Ovary (tissue), 9 donors: ENCODE results near the gene FAM193A. TPM values are rescaled to one million over a fixed set of nuclear protein-coding genes. Genes with fewer than 3 reads are reported as not detected.

Experiments
- DNase-seq, 5 donors: peaks; one replicate each; pipeline ENCODE4 v3.0.0-alpha.2; 2019 to 2020
- H3K27ac ChIP-seq, 2 donors: fragments of 200-600 bp; one replicate each; pipeline versions ENCODE4 v1.5.1 to v1.8.0; 2019 to 2022
- H3K27me3 ChIP-seq: fragments of 200-600 bp; one replicate; pipeline ENCODE4 v1.8.0; 2022
- H3K36me3 ChIP-seq: fragments of 200-600 bp; sonication (generic); one replicate; pipeline ENCODE4 v1.5.1; 2019
- H3K4me1 ChIP-seq: one replicate; pipeline ENCODE4 v1.8.1; 2013; ENCODE audit warnings: mild to moderate bottlenecking, moderate library complexity; ENCODE audit not compliant: insufficient read depth
- H3K4me3 ChIP-seq: fragments of 200-600 bp; sonication (generic); one replicate; pipeline ENCODE4 v1.5.1; 2017
- H3K9me3 ChIP-seq, 2 donors: fragments of 200-600 bp in 1 of 2; sonication (generic) in 1 of 2; one replicate each; pipeline versions ENCODE4 v1.5.1 to v1.8.1; 2013 to 2019; ENCODE audit warnings: mild to moderate bottlenecking in 1 of 2, moderate library complexity in 1 of 2
- CTCF ChIP-seq, 3 donors: fragments of 450-650 bp in 2 of 3; fragments of 200-600 bp in 1 of 3; IDR thresholded peaks; one replicate each; pipeline versions ENCODE4 v1.5.1 to v1.8.0; 2016 to 2022; ENCODE audit warnings: antibody characterized with exemption in 3 of 3, mild to moderate bottlenecking in 1 of 3
- EP300 ChIP-seq: sonication (generic); formaldehyde crosslinking; IDR thresholded peaks from one replicate; pipeline ENCODE4 v1.6.1; 2017; ENCODE audit warnings: antibody characterized with exemption
- POLR2A ChIP-seq: fragments of 450-650 bp; IDR thresholded peaks from one replicate; pipeline ENCODE4 v1.6.1; 2017; ENCODE audit warnings: antibody characterized with exemption, mild to moderate bottlenecking, moderate library complexity
- WGBS, 3 donors: extraction: QIAGEN DNeasy Blood & Tissue Kit in 1 of 3; methylation state at CpG; one replicate each; pipeline versions ENCODE4 v1.1.5 to v1.1.7; 2013 to 2017; 5-methylcytosine and 5-hydroxymethylcytosine counted together
- intact Hi-C, 4 donors: fragments of 100-400 bp; cut with DNase I; formaldehyde crosslinking; loops; one replicate each; pipeline versions ENCODE4 v1.11.0 to v1.15.1; 2022 to 2023
- polyA plus RNA-seq, 2 donors: library from polyadenylated mRNA; stranded (reverse); fragments of 200-250 nt in 1 of 2; fragments of 350-450 nt in 1 of 2; fragmentation: Illumina TruSeq in 1 of 2; extraction: RNeasy Lipid Tissue Mini Kit (QIAGEN cat#74804) in 1 of 2; gene quantifications; one replicate each; pipeline ENCODE4 v1.2.3, GENCODE V29; 2013 to 2014
- total RNA-seq, 7 donors: library from RNA; depleted of rRNA in 2 of 7; stranded (reverse); fragments of >200 nt in 2 of 7; fragmentation: NEBNext Ultra II Directional in 3 of 7; extraction: Animal tissue kit (Norgen Biotek cat#: 25700) in 3 of 7; gene quantifications; one replicate each; pipeline versions ENCODE4 v1.1.0 to v1.2.4, GENCODE V29; 2016 to 2023
- donor health status: DM: no; HTN: no; CAD: no; lungs with moderate emphysema.
- donor health status: DM: no; HTN: no; CAD: no.
- donor health status: Bipolar disorder and iron deficiency.
- donor health status: DM: yes; HTN: yes; CAD: no.
- donor health status: DM: no; HTN: no; CAD: no.
- donor health status: DM: yes; HTN: yes; CAD: no.

Gene FAM193A
- total and polyA plus RNA-seq, 9 donors: 16.0 to 39.1 (median 28.7) TPM

- Histone ChIP-seq H3K4me1 (peaks cover 5% of the 10 kb centered on the region), H3K27me3 (no peaks in the 10 kb centered on the region), H3K9me3 (no peaks in the 10 kb centered on the region), H3K27ac (no peak overlapping the region), H3K4me3 (no peak overlapping the region), H3K36me3 (no peaks in the 10 kb centered on the region)
- no peak for DNase-seq
- no peak for TF ChIP-seq POLR2A
- intact Hi-C loops: no loop called here
- 91 to 97% (median 93%) methylated on average over 6 of the region's 6 CpGs for WGBS, 3 donors
These were observed 21.9 kb downstream of the FAM193A start for GRCh38 chr4:2558301-2558700.

DNA sequence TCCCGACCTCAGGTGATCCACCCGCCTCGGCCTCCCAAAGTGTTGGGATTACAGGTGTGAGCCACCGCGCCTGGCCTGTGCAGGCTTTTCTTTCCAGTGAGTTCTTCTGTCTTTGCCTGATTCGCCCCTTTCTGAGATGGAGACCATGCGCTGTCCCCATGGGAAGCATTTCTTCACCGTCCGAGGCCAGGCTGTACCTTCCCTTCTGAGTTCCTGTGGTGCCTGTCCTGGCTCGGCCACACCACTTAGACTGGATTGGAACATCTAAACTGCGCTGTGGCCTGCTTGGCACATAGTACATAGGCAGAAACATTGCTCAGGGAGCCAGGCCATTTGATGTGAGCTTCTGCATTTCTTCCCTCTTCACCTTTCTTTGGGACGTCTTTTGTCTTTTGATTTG is 23.7 kb downstream of the FAM193A start:
- Histone ChIP-seq H3K27ac (no peak overlapping the region), H3K36me3 (no peaks in the 10 kb centered on the region), H3K9me3 (no peaks in the 10 kb centered on the region), H3K4me3 (no peak overlapping the region), H3K27me3 (no peaks in the 10 kb centered on the region), H3K4me1 (peaks cover 5% of the 10 kb centered on the region)
- DNase-seq: no peak
- TF ChIP-seq POLR2A (no peak), CTCF (IDR thresholded peaks at IDR 0.05) (no peak), EP300 (no peak)
- intact Hi-C loops: no loop called here
- WGBS, 3 donors: 93 to 95% (median 93%) methylated on average over 12 of the region's 12 CpGs

DNA sequence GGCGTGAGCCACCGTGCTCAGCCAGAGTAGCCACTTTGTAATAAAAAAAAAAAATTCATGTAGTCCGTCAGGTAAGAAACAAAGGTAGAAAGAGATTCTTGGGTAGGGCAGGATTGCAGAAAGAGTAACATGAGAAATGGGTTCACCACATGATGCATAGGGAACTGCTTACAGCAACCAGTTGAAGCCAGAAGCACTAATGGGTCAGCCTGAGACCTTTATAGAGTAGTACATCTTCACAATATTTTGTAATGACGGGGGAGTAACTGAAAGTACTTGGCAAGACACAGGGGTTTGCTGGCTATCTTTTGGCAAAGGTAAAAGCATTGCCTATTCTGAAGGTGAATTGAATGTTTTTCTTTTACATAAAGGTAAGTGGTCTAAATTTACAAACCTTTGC is 29.1 kb downstream of the FAM193A start:
- intact Hi-C loops: no loop called here
- Histone ChIP-seq H3K4me3 (no peak overlapping the region), H3K9me3 (no peaks in the 10 kb centered on the region), H3K36me3 (no peaks in the 10 kb centered on the region), H3K27me3 (no peaks in the 10 kb centered on the region), H3K4me1 (no peaks in the 10 kb centered on the region), H3K27ac (no peak overlapping the region)
- 83 to 89% (median 84%) methylated on average over 4 of the region's 4 CpGs for WGBS, 3 donors
- TF ChIP-seq EP300: no peak
- TF ChIP-seq CTCF (IDR thresholded peaks at IDR 0.05): no peak
- TF ChIP-seq POLR2A: no peak
- DNase-seq: no peak

DNA sequence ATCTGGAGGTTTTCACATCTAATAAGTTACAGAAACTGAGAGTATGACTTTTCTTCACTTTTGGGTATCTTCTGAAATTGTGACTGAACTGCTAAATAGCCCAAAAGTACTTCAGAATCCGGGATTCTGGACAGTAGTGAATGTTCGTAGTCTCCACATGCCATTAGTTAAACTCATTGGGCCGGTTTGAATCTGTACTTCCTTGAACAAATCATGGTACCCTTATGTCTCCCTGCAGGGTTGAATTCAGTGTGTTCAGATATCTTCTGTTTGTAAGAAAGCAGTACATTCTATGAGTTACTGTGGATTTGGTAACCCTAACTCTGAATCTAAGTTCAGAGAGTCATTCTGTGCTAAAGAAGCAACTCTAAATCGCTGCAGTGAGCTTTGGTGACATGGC is 33.6 kb downstream of the FAM193A start:
- Histone ChIP-seq H3K9me3 (no peaks in the 10 kb centered on the region), H3K27me3 (no peaks in the 10 kb centered on the region), H3K36me3 (no peaks in the 10 kb centered on the region), H3K27ac (no peak overlapping the region), H3K4me3 (no peak overlapping the region), H3K4me1 (peaks cover 13% of the 10 kb centered on the region)
- TF ChIP-seq CTCF (IDR thresholded peaks at IDR 0.05) (no peak), EP300 (no peak), POLR2A (no peak)
- intact Hi-C loops: no loop called here
- DNase-seq: no peak
- 92 to 95% (median 93%) methylated on average over 4 of the region's 4 CpGs for WGBS, 3 donors

GRCh38 chr4:2570551-2571222 is 34.2 kb downstream of the FAM193A start:
- intact Hi-C loops: no loop called here
- WGBS, 3 donors: 81 to 85% (median 84%) methylated on average over 11 of the region's 11 CpGs
- no peak overlapping the region for H3K4me3 ChIP-seq
- no peaks in the 10 kb centered on the region for H3K9me3 ChIP-seq
- no peak for DNase-seq
- TF ChIP-seq EP300: no peak
- no peak for TF ChIP-seq POLR2A
- TF ChIP-seq CTCF (IDR thresholded peaks at IDR 0.05): no peak
- no peak overlapping the region for H3K27ac ChIP-seq
- no peaks in the 10 kb centered on the region for H3K36me3 ChIP-seq
- no peaks in the 10 kb centered on the region for H3K27me3 ChIP-seq
- H3K4me1 ChIP-seq: peaks cover 13% of the 10 kb centered on the region
